GM10266 (cell line): ENCODE measurements around the gene DNASE1L2.

ENCODE experiments used
- DNase-seq: peaks from one replicate; pipeline ENCODE4 v3.0.0; 2012; ENCODE audit errors: extremely low spot score
- CTCF ChIP-seq: IDR thresholded peaks from 2 replicates; pipeline ENCODE4 v1.5.1; 2012; ENCODE audit warnings: mild to moderate bottlenecking, low read depth; ENCODE audit not compliant: control insufficient read depth, insufficient read depth; ENCODE audit errors: missing control alignments

DNASE1L2 gene

DNA sequence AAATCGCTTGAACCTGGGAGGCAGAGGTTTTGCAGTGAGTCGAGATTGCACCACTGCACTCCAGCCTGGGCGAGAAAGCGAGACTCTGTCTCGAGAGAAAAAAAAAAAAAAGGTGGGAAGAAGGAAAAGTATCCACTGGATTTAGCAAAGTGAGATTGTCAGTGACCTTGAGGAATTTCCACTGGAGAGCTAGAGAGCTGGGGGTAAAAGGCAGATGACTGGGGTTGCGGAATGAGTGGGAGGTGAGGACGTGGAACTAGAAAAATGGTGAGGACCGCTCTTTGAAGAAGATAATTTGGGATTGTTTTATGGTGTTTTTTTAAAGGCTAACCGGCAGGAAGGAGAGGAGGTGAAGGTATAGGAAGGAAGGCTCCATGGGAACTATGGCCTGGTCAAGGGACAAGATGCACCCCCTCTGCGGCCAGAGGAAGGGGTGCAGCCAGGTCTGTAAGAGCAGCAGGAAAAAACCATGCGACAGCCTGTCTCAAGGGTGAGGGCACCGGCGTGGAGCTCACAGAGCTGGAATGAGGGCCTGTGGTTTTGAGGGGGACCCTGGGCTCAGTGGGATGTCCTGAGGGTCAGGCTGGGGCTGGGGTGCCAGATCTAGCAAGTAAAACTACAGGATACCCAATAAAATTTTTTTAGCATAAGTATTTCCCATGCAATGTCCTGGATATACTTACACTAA is 31.7 kb upstream of the DNASE1L2 start:
- no peak for TF ChIP-seq CTCF
- DNase-seq, result no peak

DNA sequence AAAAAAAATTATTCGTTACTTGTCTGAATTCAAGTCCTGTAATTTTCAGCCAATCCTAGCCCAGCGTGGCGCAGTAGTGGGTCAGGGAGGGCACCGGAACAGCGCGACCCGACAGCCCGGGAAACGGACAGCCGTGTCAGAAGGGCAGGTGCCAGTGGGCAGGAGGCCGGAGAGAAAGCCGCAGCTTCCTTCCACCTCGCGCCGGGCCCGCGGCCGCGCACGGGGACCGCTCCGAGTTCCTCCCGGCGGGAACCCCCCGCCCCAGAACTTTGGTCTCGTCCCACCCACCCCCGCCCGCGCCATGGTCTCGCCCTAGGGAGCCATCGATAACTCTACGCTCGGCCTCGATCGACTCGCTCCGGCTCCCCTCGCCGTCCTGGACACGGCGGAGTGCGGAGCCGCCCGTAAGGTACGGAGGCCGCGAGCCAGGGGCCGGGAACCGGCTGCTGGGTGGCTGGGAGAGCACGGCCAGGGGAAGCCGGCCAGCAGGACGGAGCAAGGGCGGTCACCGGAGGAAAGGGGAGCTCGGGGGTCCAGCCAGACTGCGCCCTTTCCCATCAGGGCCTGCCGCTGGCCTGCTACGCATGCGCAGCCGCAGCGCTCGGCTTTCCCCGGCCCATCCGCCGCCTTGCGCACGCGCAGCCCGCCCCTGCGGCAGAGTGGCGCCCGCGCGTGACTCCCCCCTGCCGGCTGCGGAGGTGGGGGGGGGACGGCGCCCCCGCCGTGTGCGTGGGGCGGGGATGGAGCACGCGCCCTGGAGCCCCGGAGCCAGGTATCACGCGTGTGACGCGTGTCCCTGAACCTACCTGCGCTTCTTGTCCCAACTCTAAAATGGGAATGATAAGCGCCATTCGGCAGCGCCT is 30.9 kb upstream of the DNASE1L2 start, which contains the start of gene MLST8:
TSS of gene MLST8 (plus strand) at position 351 of the 863 bp plus-strand sequence. CDS start 632 bp downstream, outside the sequence.
- DNase-seq, result peak; percentile 99
- peak; percentile 8 for TF ChIP-seq CTCF

DNA sequence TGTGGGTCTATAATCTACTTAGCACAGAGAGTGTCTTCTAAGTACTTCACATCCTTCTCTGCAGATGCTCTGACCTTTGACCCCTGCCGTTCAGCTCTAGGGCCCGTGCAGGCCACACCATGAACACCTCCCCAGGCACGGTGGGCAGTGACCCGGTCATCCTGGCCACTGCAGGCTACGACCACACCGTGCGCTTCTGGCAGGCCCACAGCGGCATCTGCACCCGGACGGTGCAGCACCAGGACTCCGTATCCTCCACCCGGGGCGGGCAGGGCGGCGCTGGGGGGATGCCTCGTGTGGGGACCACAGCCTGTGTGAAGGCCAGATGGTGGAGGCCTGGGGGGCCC is 30.3 kb upstream of the DNASE1L2 start:
- TF ChIP-seq CTCF, result no peak
- DNase-seq, result no peak

- TF ChIP-seq CTCF, result no peak
- no peak for DNase-seq
These were observed 29.8 kb upstream of the DNASE1L2 start for GRCh38 chr16:2206420-2206779.

DNA sequence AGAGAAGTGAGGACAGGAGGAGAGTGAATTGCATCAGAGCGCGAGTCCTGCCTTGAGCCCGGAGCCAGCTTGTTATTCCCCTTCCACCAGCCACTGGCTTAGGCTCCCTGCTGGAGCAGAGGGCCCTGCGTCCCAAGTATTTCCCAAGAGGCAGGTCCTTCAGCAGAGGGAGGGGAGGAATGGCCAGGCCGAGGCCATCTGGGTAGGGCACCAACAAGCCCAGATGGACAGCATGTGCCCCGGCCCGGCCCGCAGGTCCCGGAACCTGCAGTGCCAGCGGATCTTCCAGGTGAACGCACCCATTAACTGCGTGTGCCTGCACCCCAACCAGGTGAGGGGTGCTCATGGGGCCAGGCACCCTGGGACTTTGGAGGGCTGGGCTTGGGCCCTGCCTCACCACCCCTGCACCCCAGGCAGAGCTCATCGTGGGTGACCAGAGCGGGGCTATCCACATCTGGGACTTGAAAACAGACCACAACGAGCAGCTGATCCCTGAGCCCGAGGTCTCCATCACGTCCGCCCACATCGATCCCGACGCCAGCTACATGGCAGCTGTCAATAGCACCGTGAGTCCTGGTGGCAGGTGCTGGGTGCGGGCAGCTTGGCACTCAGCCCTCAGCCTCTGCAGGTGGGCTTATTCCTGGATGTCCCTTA is 29.3 kb upstream of the DNASE1L2 start:
- DNase-seq, result no peak
- no peak for TF ChIP-seq CTCF

GRCh38 chr16:2207872-2208271 is 28.4 kb upstream of the DNASE1L2 start:
- TF ChIP-seq CTCF, result no peak
- no peak for DNase-seq
